Measurements from ENCODE around the gene JMJD4. TPM values are rescaled to one million over a fixed set of nuclear protein-coding genes. Genes with fewer than 3 reads are reported as not detected.
A peak's percentile ranks its signal among the peaks of the same experiment; 100 is the strongest.

Gene JMJD4
- total RNA-seq, 1 experiment from 2014 or later: 24.4 TPM

GRCh38 chr1:227753999-227754711, 19.1 kb upstream of the JMJD4 start:
- Histone ChIP-seq H3K14ac (ENCODE audit: insufficient read depth, low read length) (no peak overlapping the region), H2AFZ (ENCODE audit: low read length) (no peak overlapping the region), H3K27me3 (ENCODE audit: insufficient read depth, low read length) (no peaks in the 10 kb centered on the region), H3K23ac (ENCODE audit: insufficient read length, low read depth, low read length) (no peak overlapping the region), H3T11ph (ENCODE audit: low read length) (no peak overlapping the region), H3K18ac (ENCODE audit: insufficient read length, low read depth, low read length) (no peak overlapping the region), H3K4me2 (ENCODE audit: insufficient read depth, insufficient read length, low read length) (no peak overlapping the region), H2AK5ac (ENCODE audit: insufficient read length, low read length) (no peak overlapping the region), H3K56ac (ENCODE audit: insufficient read length, low read depth, low read length) (no peak overlapping the region), H2BK15ac (ENCODE audit: low read depth, low read length) (no peak overlapping the region), H4K20me1 (ENCODE audit: control insufficient read depth, insufficient read depth, insufficient read length) (no peaks in the 10 kb centered on the region), H3K9ac (ENCODE audit: extremely low read depth, insufficient read length, low read length) (no peak overlapping the region), H3K79me1 (ENCODE audit: insufficient read depth, low read depth, low read length, poor library complexity, severe bottlenecking) (peaks cover 4% of the 10 kb centered on the region), H3K79me2 (ENCODE audit: insufficient read depth, low read length) (peaks cover 2% of the 10 kb centered on the region; the same call in 1 of the 2 replicates), H3K9me3 (ENCODE audit: control insufficient read depth, low read depth, low read length) (no peaks in the 10 kb centered on the region), H3K4me1 (ENCODE audit: insufficient read depth, low read length) (no peaks in the 10 kb centered on the region), H3K27ac (ENCODE audit: insufficient read length, low read depth, low read length) (no peak overlapping the region), H4K91ac (ENCODE audit: insufficient read length, low read depth, low read length) (no peak overlapping the region), H2BK12ac (ENCODE audit: insufficient read length, low read depth, low read length) (no peak overlapping the region), H3K23me2 (ENCODE audit: insufficient read length, low read depth, low read length, poor library complexity, severe bottlenecking) (no peaks in the 10 kb centered on the region), H3K4ac (ENCODE audit: low read depth, low read length) (no peak overlapping the region), H2BK5ac (ENCODE audit: insufficient read length, low read length) (no peak overlapping the region), H2BK120ac (ENCODE audit: low read depth, low read length, poor library complexity, severe bottlenecking) (no peak overlapping the region), H4K5ac (ENCODE audit: insufficient read length, low read depth, low read length) (no peak overlapping the region), H4K8ac (replicated peaks; ENCODE audit: insufficient read length, low read depth, low read length) (no peak overlapping the region), H2BK20ac (ENCODE audit: low read depth, low read length, poor library complexity, severe bottlenecking) (no peak overlapping the region)
- H3K36me3 Mint-ChIP-seq (ENCODE audit: insufficient read depth in 1 of 3, low read depth in 3 of 3): peaks cover 13 to 35% (median 24%) of the 10 kb centered on the region in 3 experiments
- H3K9me3 Mint-ChIP-seq: no peaks in the 10 kb centered on the region
- no peak overlapping the region for H3K4me3 Mint-ChIP-seq
- TF ChIP-seq CTCF (conservative IDR thresholded peaks at IDR 0.05): no peak
- WGBS (ENCODE audit: extremely low coverage, insufficient read length, low lambda C conversion rate): no CpG with 5 or more reads among the region's 7 CpGs
- peak overlapping the region in 1 of 3 experiments; percentile 20; a peak in 3 of 7 replicates for H3K27ac Mint-ChIP-seq
- H3K27me3 Mint-ChIP-seq (ENCODE audit: low read depth): no peaks in the 10 kb centered on the region
- peaks cover 0 to 7% of the 10 kb centered on the region in 2 experiments; a peak in 1 of 4 replicates for H3K4me1 Mint-ChIP-seq
- no peak for DNase-seq

Measured in H9 (cell line).